ENCODE measurements around the gene NME4. TPM values are rescaled to one million over a fixed set of nuclear protein-coding genes. Genes with fewer than 3 reads are reported as not detected.

The NME4 gene
- total RNA-seq, 2 donors from 2014 or later, result 45.4 to 45.8 TPM

DNA sequence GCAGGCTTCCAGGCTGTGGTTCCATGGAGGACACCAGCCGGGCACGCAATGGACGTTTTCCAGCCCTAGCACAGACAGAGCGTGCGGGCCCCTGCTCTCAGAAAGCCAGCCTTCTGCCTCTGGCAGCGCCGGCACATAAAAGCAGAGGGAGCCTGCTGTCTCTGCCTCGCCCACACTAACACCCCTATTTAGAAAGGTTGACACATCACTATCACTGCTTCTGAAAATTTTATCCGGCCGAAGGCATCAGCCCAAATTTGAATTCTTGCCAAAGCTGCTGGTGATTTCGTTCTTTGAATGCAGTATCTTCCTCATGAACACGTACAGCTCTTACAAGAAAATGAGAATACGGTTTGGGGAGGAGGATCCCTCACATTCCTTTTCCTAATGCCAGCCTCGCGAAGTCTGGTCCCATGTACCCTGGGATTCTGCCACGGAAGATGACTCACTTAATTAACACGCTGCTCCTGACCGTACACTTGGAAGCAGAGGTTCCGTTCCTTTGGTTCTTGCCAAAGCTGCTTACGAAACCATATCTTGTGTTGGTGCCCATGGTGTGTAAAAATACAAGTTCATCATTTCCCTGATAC, 27.1 kb downstream of the NME4 start:
- TF ChIP-seq, protein P1, sequence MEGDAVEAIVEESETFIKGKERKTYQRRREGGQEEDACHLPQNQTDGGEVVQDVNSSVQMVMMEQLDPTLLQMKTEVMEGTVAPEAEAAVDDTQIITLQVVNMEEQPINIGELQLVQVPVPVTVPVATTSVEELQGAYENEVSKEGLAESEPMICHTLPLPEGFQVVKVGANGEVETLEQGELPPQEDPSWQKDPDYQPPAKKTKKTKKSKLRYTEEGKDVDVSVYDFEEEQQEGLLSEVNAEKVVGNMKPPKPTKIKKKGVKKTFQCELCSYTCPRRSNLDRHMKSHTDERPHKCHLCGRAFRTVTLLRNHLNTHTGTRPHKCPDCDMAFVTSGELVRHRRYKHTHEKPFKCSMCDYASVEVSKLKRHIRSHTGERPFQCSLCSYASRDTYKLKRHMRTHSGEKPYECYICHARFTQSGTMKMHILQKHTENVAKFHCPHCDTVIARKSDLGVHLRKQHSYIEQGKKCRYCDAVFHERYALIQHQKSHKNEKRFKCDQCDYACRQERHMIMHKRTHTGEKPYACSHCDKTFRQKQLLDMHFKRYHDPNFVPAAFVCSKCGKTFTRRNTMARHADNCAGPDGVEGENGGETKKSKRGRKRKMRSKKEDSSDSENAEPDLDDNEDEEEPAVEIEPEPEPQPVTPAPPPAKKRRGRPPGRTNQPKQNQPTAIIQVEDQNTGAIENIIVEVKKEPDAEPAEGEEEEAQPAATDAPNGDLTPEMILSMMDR (IDR thresholded peaks at IDR 0.05), result no peak
- peak overlapping the region; percentile 71 to 73 for H3K4me3 ChIP-seq
- H3K27me3 ChIP-seq, result no peaks in the 10 kb centered on the region
- no peaks in the 10 kb centered on the region for H3K36me3 ChIP-seq
- H3K27ac ChIP-seq, result peak overlapping the region; percentile 95 to 96
- peaks cover 0 to 39% of the 10 kb centered on the region in 2 donors for H3K4me1 ChIP-seq
- no peaks in the 10 kb centered on the region for H3K9me3 ChIP-seq
- peak; percentile 90 for DNase-seq (ENCODE audit: low spot score)

DNA sequence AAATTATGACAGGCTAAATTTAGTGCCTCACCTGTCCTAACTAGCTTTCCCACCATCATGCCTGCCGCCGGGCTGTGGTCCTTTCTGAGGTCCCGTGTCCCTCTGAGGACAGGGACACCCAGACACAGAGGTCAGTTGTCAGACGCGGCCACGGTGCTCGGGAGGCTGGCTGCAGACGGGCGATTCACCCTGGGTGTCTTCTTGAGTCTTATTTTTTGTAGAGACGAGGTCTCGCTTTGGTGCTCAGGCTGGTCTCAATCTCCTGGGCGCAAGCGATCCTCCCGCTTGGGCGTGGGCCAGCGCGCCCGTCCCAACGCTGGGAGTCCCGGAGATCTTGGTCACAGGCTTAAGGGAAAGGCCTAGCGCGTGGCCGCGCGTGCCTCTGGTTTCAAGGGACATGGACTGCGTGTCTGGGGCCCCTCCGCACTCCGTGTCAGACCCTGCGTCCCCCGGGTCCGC, 27.7 kb downstream of the NME4 start:
- peak overlapping the region; percentile 71 to 73 for H3K4me3 ChIP-seq

DNA sequence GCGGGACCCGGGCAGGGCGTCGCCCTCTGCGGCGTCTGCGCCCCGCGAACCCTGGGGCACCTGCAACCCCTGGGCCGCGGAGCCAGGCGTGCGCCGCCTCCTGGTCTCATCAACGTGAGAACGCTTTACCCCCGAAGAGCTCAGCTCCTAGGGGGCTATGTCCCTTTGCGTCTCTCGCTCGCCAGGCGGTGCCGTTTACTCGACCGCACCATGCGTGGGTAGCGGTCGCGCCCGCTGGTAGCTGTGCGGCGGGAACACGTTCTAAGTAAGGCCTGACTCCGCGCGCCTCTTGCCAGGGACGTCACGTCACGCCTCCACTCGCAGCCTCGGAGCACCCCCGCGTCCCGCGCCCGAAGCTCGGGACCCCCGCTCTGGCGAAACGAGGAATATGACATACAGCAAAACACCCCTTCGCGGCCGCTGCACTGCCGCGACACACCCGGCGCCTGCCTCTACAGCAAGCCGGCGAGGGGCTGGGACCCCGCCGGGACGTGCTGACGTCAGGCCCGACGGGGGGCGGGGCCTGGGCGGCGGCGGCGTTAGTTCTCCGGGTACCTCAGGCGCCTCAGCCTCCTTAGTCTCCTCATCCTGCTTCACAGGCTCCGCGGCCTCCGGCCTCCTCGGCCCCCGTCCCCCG, 28.2 kb downstream of the NME4 start, which contains the start of gene RAB11FIP3:
RAB11FIP3 (plus strand) TSS at position 568 of the 637 bp plus-strand sequence. CDS start 358 bp downstream, outside the sequence.
- H3K4me1 ChIP-seq, result peaks cover 0 to 39% of the 10 kb centered on the region in 2 donors

More for the DNA sequence above, 27.7 kb downstream of the NME4 start:
- no peaks in the 10 kb centered on the region for H3K9me3 ChIP-seq
- peak overlapping the region; percentile 95 to 96 for H3K27ac ChIP-seq
- H3K27me3 ChIP-seq, result no peaks in the 10 kb centered on the region
- peaks cover 0 to 39% of the 10 kb centered on the region in 2 donors for H3K4me1 ChIP-seq
- no peaks in the 10 kb centered on the region for H3K36me3 ChIP-seq
- TF ChIP-seq, protein P1 (IDR thresholded peaks at IDR 0.05), result no peak
- peak; percentile 66 for DNase-seq (ENCODE audit: low spot score)

GRCh38 chr16:425740-426114, 28.7 kb downstream of the NME4 start:
- Histone ChIP-seq H3K4me1 (peaks cover 0 to 39% of the 10 kb centered on the region in 2 donors), H3K4me3 (peak overlapping the region; percentile 71 to 73), H3K27me3 (no peaks in the 10 kb centered on the region), H3K9me3 (no peaks in the 10 kb centered on the region), H3K27ac (peak overlapping the region; percentile 95 to 96), H3K36me3 (no peaks in the 10 kb centered on the region)
- TF ChIP-seq, protein P1 (IDR thresholded peaks at IDR 0.05), result no peak
- no peak for DNase-seq (ENCODE audit: low spot score)

More for the DNA sequence above, 28.2 kb downstream of the NME4 start, which contains the start of gene RAB11FIP3:
- peak within 1 kb of the TSS; percentile 95 to 96 for H3K27ac ChIP-seq
- TF ChIP-seq, protein P1 (IDR thresholded peaks at IDR 0.05), result peak in 1 of 2 donors; percentile 48
- H3K27me3 ChIP-seq, result no peaks in the 10 kb centered on the region
- no peaks in the 10 kb centered on the region for H3K36me3 ChIP-seq
- H3K4me3 ChIP-seq, result peak within 1 kb of the TSS; percentile 71 to 73
- no peaks in the 10 kb centered on the region for H3K9me3 ChIP-seq
- DNase-seq (ENCODE audit: low spot score), result peak; percentile 87

GRCh38 chr16:426115-426905, 29.3 kb downstream of the NME4 start:
- Histone ChIP-seq H3K4me3 (peak overlapping the region; percentile 71 to 73), H3K4me1 (peaks cover 0 to 39% of the 10 kb centered on the region in 2 donors), H3K27me3 (no peaks in the 10 kb centered on the region), H3K9me3 (no peaks in the 10 kb centered on the region), H3K36me3 (no peaks in the 10 kb centered on the region), H3K27ac (peak overlapping the region; percentile 51 to 81)
- TF ChIP-seq, protein P1 (IDR thresholded peaks at IDR 0.05), result no peak
- DNase-seq (ENCODE audit: low spot score), result no peak

Measured in right atrium auricular region (tissue), 2 donors.